Cortex of kidney (tissue), 1 donor: ENCODE results near the gene VAV2.

Source experiments
- DNase-seq: peaks from one replicate; lab custom pipeline; 2025; lab: John Stamatoyannopoulos, UW

Gene VAV2

GRCh38 chr9:133728856-133729616, 263.1 kb downstream of the VAV2 start:
- no peak for DNase-seq

- no peak for DNase-seq
Measured at GRCh38 chr9:133727876-133728441, 264.2 kb downstream of the VAV2 start.

- DNase-seq, result no peak
Measured at GRCh38 chr9:133727277-133727875, 264.7 kb downstream of the VAV2 start.

- no peak for DNase-seq
Measured at GRCh38 chr9:133726401-133727276, 265.5 kb downstream of the VAV2 start.

- DNase-seq, result no peak
Measured at GRCh38 chr9:133725886-133726285, 266.2 kb downstream of the VAV2 start.

- DNase-seq, result no peak
Measured at GRCh38 chr9:133718563-133719315, 273.4 kb downstream of the VAV2 start.

- no peak for DNase-seq
Measured at GRCh38 chr9:133717113-133718031, 274.8 kb downstream of the VAV2 start.

- DNase-seq, result no peak
Measured at GRCh38 chr9:133716564-133717112, 275.5 kb downstream of the VAV2 start.

- DNase-seq, result no peak
Measured at GRCh38 chr9:133715866-133716563, 276.1 kb downstream of the VAV2 start.

GRCh38 chr9:133715295-133715865, 276.7 kb downstream of the VAV2 start:
- DNase-seq, result no peak

- DNase-seq, result no peak
Measured at GRCh38 chr9:133714606-133715294, 277.4 kb downstream of the VAV2 start.

- no peak for DNase-seq
Measured at GRCh38 chr9:133713960-133714495, 278.1 kb downstream of the VAV2 start.

GRCh38 chr9:133713150-133713959, 278.8 kb downstream of the VAV2 start:
- DNase-seq, result no peak

GRCh38 chr9:133712221-133713100, 279.7 kb downstream of the VAV2 start:
- no peak for DNase-seq
